Right lobe of liver (tissue), 4 donors: Measurements from ENCODE around the gene TRAK1.

Experiments used
- CTCF ChIP-seq, 4 donors: fragments of 200-600 bp in 3 of 4; fragments of 450-650 bp in 1 of 4; IDR thresholded peaks; one replicate each; pipeline versions ENCODE4 v1.5.1 to v1.8.0; 2016 to 2022; ENCODE audit warnings: antibody characterized with exemption in 4 of 4, mild to moderate bottlenecking in 2 of 4
- POLR2A ChIP-seq: fragments of 450-650 bp; IDR thresholded peaks from one replicate; pipeline ENCODE4 v1.6.1; 2017; ENCODE audit warnings: antibody characterized with exemption, mild to moderate bottlenecking
- donor health status: DM: no; HTN: no; CAD: no.
- donor health status: DM: no; HTN: no; CAD: no.
- donor health status: DM: no; HTN: yes; CAD: no.

- TF ChIP-seq CTCF (IDR thresholded peaks at IDR 0.05): no peak
- TF ChIP-seq POLR2A: no peak
Observed at GRCh38 chr3:42180901-42181300, 89.7 kb downstream of the TRAK1 start.
